Stimulated activated CD4-positive, alpha-beta T cell treated with anti-CD3 and anti-CD28 coated beads, TNF-alpha, amount 100 ng/mL, for 48 hours (primary cell): ENCODE results near the gene IARS1.
A peak's percentile ranks its signal among the peaks of the same experiment; 100 is the strongest.

Experiments
- DNase-seq, 3 donors: peaks; one replicate each; pipeline ENCODE4 v3.0.0-alpha.2; 2020; ENCODE audit warnings: low read depth in 3 of 3

The IARS1 gene

DNA sequence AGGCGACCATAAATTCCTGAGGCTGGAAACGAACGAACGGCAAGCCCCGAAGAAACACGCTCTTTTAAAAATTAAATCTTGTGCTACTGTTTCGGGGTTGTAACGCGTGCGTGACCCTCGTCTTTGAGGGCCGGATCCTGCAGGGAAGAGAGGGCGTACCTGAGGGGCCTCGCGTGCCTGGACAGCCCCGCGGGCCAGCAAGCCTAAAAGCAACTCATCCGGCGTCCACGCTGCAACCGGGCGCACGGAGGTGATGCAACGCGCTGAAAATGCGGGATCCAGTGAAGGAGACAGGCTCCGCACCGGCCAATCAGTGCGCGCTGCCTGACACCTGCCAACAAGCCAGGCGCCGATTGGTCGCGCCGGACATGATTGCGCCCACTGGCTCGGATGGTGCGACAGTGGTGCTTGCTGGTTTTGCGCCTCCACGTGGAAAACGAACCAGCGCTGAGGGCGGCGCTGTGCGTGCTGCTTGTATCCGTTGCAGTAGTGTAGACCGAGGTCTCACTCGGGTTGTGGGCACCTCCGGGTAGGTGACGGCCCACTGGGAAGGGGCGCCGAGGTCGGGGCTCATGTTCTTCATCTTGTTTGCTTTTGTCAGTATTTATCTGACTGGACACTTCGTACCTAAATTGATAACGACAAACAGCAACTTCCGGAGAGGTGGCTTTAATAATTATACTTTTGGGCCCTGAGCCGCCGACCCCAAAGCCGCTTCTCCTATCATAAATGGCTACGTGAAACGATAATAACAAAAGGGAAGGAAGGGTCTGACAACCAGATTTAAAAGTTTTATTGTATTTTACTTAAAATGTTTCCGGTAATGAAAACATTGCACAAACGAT, at the start of gene IARS1:
Gene IARS1, minus strand, starts transcription at position 246 of the 845 bp plus-strand sequence. CDS start 4,278 bp downstream, outside the sequence.
- peak; percentile 92 to 100 (median 100) for DNase-seq

DNA sequence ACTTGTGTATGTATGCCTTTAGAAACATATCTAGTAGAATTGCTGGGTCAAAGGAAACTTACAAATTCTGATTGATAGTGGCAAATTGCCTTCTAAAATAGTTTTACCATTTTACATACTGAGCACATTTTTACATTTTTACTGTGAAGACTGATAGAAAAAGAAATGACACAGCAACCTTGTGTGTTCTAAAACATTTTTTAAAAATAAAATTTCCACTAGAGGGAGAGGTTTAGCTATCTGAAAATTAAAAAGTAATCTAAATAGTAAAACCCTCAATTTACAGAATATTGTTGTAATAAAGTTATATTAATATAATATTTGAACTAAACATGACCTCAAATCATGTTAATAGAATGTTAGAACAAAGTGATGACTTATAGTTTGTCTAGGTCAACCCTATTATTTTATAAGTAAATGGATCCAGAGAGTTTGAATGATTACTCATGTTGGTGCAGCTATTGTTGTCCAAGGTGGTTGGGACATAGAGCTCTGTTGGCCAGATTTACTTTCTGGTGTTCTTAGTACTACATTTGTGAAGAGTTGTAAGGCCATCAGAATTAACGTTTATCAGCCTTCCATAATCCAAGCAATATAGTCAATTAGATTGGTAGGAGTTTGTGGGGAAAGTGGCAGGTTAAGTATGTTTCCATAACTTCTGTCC, 49.5 kb upstream of the IARS1 start:
- DNase-seq, result no peak

DNA sequence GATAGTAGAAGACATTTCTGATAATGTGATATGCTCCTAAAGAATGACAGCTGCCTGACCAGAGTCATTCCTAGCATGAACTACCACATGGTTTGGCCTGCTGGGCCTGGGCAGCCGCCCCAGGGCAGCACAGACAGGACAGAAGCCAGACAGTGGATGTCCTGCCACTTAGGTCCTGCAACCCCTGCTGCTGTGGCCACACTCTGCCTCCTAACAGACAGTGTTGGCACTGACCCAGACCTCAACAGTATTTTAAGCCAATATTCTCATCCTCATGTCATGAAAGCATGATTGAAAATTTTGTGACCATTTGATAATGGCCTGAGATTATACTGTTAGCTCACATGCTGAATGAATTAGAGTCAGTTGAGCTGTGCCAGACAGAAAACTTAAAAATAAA, 48.1 kb upstream of the IARS1 start:
- DNase-seq, result no peak

DNA sequence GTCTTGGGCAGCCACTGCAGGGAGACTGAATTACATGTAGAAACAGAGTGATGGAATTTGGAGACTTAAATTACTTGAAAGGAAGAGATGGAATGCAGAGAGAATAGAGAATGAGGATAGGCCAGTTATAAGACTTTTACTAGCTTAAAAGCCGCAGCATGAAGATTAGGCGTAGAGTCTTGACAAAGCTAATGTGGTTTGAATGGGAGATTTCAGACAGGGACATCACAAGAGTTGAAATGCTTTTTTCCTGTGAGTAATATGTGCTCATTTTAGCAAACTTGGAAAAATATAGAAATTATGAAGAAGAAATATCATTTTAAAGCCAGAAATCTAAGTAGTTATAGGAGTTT, 39.8 kb upstream of the IARS1 start:
- DNase-seq, result no peak

DNA sequence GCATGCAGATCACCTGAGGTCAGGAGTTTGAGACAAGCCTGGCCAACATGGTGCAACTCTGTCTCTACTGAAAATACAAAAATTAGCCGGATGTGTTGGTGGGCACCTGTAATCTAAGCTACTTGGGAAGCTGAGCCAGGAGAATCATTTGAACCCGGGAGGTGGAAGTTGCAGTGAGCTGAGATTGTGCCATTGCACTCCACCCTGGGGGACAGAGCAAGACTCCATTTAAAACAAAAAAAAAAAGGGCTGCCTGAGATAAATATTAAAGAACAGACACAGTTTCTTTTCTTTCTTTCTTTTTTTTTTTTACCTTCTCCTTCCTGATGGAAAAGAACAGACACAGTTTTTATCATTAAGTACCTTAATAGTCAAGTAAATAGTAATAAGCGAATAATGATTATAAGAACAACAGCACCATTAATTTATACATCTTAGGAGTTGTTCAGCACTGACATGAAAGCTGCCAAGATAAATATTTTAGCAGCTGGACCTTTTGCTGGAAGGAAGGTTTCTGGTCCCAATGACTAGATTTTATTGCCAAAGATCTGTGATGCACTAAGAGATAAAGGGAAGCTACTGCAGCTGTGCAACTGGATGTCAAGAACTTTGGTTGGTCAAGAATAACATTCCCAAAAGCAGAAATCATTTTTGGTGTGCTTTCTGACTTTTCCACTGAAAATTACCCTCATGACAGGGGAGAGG, 39.2 kb upstream of the IARS1 start:
- no peak for DNase-seq

DNA sequence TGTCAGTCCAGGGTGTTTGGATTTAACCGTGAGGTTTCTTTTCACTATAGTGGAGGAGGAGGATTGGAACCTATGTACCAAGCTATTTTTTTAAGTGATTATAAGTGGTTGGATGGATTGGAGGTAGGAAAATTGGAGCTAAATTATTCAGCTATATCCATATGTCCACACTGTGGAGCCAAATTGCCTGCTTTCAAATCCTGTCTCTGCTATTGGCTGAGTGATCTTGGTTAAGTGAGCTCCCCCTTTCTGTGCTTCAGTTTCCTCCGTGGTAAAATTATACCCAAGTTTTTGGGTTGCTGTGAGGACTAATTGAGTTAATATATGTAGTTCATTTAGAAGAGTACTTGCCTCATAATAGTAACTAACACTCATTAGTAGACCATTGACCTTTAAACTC, 34.7 kb upstream of the IARS1 start:
- DNase-seq, result no peak

DNA sequence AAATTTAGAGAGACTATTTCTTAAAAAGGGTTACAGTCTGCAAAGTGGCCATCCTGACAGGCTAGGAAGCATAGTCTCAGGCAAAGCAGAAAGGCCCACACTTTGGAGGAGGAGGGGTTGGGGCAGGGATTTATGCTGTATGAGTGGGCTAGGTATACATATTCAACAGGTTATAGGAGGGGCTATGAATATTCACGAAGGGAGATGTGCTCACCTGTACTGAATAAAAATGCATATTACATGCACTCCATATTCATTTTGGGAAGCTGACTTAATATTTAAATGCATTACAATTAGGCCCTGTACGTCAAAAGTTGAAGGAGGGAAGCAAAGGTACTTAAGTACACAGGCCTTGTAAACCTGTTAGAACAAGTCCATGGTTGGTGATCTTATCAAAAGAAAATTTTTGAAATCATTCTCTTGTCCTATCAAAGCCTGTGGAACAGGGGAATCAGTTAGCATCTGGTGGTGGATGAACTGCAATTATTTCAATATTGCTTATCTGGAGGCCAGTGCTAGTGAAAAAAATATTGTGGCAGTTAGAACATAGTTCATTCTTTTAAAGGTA, 33.9 kb upstream of the IARS1 start:
- no peak for DNase-seq

DNA sequence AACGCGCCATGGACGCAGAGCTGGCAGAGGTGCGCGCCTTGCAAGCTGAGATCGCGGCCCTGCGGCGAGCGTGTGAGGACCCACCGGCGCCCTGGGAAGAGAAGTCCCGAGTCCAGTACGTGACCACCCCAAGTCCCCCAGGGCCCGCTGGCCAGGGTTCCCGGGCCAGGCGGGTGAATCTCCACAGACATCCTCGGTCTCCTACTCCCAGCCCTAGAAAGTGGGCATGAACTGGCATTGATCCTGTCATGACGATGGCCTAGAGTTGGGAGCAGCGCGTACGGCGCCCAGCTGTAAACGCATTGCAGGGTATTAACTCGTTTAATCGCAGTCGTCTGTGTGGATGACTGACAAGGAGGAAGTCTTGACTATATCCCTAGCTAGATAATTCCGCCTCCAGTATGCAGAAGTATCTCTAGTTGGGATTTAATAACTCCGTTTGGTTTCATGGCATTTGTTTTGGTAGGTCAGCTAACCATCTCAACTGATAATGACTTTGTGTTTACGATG, 32.5 kb upstream of the IARS1 start:
- DNase-seq, result no peak

DNA sequence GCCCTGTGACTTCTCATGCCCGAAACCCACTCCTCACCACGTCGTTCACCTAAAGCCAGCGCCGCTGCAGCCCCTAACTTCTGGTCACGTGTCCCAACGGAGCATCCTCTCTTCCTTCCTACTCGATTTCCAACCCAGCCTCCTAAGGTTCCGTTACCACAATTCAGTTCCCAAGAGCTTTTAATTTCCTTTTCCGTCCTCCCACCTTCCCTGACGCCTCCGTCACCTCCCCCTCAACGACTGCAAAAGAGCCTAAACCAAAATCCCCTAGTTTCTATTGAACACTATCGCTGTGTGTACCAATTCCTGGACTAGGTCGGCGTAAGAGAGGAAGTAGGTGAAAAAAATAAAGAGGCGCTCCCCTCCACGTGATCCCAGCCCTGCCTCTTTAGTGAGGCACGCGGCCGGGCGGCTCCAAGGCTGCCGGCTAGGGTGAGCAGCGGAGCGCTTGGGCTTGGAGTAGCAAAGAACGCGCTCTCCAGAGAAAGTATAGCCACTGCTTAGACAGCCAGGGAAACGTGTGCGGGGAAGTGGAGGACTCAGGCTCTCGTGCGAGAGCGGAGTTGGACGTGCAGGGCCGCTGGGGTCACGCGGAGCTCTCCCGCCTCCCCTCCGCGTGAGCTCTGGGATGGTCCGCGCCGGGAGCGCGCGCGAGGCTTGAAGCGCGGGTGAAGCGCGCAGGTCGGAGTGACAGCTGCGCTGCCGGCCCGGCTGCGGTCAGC, 31.9 kb upstream of the IARS1 start, which contains the start of the genes CENPP and NOL8:
Gene CENPP, plus strand, starts transcription at position 685 of the 722 bp plus-strand sequence.
Gene NOL8, minus strand, starts transcription at position 82 of the 722 bp plus-strand sequence. CDS start 1,189 bp downstream, outside the sequence.
- DNase-seq, result peak; percentile 63 to 73 (median 70)

DNA sequence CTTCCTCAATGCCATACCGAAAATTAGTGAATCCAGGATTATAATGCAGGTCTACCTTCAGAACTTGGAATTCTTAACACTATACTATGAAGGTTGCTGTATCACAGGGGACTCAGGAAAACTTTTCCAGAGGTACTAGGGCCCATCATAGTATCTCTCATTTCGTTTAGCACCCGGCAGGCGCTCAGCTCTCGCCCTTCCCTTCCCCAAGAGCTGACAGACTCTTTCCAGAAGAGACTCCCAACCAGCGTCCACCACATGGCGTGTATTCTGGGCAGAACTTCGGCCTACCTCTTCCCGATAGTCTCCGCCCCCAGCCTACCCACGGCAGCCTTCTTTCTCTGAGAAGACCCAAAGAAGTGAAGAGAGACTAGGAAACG, 31.4 kb upstream of the IARS1 start:
- DNase-seq, result peak in 1 of 3 donors; percentile 51

DNA sequence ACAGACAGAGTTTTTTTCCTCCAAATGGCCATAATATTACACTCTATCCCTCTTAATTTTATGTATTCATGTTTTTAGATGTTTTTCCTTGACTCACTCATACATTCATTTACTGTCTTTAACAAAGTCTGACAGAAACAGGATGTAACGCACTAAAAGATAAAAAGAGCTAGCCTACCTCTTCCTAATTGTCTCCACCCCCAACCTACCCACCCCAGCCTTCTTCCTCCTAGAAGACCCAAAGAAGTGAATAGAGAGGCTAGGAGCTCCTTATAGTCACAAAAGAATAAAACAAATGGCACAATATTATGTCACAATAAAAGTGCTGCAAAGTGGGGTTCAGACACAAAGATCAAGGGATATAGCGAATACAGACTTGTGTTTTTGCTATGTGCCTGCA, 30.9 kb upstream of the IARS1 start:
- DNase-seq, result no peak

DNA sequence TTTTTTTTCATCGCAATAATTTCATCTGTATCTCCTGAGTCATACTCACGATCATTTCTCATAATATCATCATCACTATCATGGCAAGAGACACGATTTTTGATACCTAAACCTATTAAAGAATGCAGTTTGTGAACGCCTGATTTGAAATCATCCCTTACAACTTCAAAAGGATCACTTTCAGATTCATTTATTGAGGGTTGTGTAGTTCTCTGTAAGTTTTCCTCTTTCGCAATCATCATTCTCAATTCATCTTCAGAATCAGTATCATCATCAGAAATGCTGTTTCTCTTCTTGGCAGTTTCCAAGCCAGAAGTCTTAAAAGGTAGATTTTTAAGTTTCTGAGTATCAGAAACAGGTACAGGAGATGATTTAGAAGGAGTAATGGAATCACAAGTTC, 22.0 kb upstream of the IARS1 start:
- DNase-seq, result no peak

DNA sequence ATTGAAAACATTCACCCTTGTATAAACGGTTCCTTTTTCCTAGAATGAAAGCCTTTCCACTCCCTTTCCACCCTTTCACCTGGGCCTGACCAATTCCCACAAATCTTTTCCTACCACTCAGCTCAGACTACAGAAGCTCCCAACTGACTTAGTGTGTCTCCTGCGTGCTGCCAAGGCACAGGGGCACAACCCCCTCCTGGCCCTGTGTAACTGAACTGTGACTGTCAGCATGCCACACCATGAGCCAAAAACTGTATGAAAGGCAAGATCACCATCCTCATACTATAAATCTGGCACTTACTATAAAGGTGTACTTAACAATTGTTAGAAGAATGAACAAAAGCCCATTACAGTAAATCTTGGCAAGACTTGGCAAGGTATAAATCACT, 20.1 kb upstream of the IARS1 start:
- no peak for DNase-seq

DNA sequence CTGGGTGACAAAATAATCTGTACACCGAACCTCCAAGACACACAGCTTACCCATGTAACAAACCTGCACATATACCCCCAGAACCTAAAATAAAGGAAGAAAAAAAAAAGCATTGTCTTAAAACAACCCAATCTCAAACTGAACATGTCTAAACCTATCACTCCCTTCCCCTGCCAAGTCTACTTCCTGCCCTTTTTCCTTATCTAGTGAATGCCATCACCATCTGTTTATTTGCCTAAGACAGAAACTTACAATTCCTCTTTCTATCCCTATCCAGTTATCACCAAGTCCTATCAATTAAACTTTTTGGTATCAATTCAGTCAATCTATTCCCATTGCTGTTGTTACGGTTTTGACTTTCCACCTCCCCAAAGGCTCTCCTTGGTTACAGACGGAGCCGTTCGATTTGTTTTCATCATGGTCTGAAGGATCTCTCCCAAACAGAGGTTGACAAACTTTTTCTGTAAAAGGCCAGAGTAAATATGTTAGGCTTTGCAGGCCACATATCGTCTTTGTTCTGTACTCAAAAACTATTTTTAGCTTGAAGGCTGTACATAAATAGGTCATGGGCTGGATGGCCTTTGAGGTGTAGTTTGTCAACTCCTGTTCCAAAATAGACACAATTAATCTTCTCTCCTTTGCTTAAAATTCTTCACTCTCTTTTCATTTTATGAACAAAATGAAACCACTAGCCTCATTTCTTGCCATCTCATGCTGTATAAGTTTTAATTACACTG, 19.6 kb upstream of the IARS1 start:
- DNase-seq, result no peak

DNA sequence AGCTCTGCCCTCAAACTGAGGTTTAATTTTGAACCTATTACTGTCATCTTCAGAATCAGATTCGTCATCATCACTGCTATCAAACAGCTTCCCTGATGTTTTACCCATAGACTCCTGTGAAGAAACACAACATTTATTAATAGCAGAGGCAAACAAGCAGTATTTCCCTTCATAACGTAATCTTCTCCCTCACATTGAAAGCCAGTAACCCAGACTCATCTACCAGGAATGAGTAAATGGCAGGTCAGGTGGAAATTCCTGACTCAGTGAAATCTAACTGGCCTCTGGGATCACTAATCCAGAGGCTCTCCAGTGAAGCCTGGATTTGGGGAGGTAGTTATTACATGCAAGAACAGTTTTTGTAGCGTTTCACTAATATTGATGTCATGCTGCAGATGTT, 17.1 kb upstream of the IARS1 start:
- no peak for DNase-seq

DNA sequence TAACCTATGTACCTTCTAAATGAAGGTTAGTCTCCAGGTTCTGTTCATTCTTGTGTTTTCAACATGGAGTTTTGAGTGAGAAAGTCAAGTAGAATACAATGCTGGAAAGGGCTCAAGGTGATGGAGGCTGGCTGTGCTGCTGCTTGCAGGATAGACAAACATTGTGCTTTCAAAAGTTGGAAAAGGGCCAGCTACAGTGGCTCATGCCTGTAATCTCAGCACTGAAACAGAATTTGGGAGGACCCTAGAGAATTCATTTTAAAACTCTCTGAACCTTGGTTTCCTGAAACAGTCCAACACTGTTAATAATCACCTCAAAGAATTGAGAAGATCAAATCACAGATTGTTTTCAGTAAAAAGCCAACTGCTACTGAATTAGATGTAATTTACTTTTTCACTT, 15.4 kb upstream of the IARS1 start:
- no peak for DNase-seq

DNA sequence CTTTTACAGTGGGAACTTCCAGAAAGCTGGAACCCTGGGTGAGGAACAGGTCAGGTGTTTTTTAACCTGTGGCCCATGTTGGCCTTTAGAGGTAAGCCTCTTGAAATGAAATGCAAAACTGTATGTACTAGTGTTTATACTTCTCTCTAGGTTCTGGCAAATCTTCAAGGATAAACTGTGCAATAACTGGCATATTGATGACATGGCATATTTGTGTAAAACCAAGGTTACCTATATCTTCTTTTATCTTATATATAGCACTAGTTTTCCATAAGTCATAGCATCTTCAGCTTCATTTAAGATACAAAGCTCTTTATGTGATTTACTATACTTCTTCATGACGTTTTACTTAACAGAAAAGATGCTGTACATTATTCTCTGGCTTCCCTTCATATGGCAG, 7.4 kb upstream of the IARS1 start:
- no peak for DNase-seq

DNA sequence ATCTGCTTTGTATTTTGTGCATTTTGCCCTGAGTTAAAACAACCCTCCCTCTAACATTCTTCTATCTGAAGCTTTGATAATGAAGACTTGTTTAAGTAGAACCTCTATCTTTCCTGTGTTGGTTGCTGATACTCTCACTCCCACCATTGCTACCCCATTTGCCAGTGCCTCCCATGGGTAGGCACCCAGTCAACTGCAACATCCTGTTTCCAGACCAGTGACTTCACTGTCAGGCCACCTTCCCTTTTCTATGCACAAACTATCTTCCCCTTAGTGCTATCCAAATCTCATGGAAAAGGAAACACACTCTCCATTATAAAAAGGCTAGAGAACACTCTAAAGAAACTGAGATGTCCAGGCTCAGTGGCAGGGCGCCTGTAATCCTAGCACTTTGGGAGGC, 5.6 kb upstream of the IARS1 start:
- no peak for DNase-seq

DNA sequence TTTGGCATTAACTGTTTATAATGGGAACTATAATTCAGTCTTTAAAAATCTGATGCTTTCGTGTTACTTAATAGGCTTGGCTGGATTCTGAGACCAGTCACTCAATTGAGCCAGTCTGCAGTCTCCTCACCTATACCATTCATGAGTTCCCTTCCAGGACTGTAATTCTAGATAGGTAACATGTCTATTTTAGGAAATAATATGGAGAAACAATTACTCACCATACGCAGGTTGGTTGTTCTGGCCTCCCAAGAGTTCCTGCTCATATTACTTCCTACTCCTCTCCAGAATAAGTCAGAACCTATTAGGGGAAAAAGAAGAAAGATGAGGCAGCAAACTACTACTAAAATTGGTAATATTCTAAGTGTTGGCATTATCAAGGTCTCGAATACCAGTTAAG, 4.5 kb upstream of the IARS1 start:
- DNase-seq, result no peak

DNA sequence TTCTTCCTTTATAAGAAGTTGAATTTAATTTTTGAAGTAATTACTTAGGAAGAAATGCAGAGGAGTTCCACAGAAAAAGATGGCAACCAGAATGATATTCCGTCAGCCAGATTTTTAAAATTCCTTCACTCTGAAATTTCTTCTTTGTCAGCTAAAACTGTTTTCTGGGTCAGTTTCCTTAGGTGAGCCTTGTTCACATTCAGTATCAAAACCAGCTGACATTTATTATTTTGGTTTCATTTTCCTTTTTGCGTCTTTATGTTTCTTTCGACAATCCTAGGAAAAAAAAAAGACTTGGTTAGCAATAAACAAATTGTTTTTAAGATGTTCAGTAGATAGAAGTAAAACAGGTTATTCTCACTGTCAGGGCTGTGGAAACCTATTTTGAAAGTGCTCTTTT, 4.1 kb upstream of the IARS1 start:
- DNase-seq, result no peak

DNA sequence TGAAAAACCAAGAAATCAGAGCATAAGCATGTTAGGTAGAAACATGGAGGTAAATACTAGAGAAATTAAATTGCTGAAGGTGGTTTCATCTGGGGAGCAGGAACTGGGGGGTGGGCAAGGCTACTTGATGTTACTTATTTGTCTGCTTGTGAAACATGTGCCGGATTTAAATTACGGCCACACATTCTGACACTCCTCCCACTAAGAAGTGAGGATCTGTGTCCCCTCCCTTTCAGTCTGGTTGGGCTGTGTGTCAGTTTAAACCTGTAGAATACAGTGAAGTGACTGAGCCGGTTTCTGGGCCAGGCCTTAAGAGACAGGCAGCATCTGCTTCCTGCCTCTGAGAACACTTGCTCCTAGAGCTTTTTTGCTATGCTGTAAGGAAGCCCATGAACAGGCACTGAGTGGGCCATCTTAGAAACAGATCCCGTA, 2.3 kb upstream of the IARS1 start:
- DNase-seq, result no peak
